SIG-M5 treated with dmso at 0.1 percent for 504 hours (cell line): ENCODE data around the gene PLPP7.
"Not testable (repeated sequence)": the region's sequence is repeated elsewhere in the genome, so short reads cannot be mapped to it uniquely, and the experiment has no call there.

Experiments used
- DNase-seq: peaks from one replicate; lab custom pipeline; 2025; ENCODE audit not compliant: unreplicated experiment; lab: John Stamatoyannopoulos, UW

PLPP7 gene

GRCh38 chr9:131289301-131290035, at the start of gene PLPP7:
Gene PLPP7 (plus strand): TSS chr9:131289723. CDS start chr9:131289998, 275 bp downstream.
- DNase-seq = no peak

- DNase-seq = no peak
Observed at GRCh38 chr9:131240047-131240921, 49.2 kb upstream of the PLPP7 start.

GRCh38 chr9:131244331-131244730, 45.2 kb upstream of the PLPP7 start:
- DNase-seq = not testable (repeated sequence)

GRCh38 chr9:131246618-131247017, 42.9 kb upstream of the PLPP7 start:
- no peak for DNase-seq

- DNase-seq = no peak
Observed at GRCh38 chr9:131252120-131252519, 37.4 kb upstream of the PLPP7 start.

DNA sequence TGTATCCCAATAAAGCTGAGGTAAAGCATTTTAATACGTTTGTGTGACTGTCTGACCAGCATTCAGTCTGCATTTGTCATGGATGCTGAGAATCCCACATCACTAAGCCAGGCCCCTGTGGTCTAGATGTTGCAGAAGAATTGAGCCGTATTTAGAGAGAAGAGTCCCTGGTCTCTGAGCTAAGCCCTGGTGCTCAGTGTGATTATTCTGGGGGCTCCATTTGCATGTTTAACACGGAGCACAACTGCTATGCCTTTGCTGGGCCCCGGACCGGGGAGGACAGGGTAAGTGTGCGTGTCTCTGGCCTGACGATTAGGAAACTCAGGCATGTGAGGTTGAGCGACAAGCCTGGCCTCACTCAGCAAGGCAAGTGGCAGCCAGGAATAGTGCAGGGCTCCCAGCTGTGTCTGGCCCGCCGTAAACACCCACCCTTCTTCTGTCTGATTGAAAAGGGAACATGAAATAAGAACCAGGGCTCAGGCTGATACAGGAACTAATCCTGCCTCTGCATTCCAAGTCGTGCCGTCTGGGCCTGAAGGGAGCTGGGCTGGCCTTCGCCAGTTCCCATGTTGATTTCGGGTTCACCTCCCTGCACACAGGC, 35.5 kb upstream of the PLPP7 start:
- peak; percentile 93 for DNase-seq

DNA sequence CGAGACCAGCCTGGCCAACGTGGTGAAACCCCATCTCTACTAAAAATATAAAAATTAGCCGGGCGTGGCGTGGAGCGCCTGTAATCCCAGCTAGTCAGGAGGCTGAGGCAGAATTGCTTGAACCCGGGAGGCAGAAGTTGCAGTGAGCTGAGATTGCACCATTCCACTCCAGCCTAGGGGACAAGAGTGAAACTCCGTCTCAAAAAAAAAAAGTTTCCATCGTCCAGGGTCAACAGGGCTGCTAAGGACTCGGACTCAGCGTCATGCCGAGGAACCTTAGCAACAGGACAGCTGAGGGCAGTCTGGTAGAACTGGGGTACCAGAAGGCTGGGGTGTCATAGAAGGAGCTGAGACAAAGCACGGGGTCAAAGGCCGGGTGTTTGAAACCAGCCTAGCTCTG, 34.9 kb upstream of the PLPP7 start:
- DNase-seq = no peak

DNA sequence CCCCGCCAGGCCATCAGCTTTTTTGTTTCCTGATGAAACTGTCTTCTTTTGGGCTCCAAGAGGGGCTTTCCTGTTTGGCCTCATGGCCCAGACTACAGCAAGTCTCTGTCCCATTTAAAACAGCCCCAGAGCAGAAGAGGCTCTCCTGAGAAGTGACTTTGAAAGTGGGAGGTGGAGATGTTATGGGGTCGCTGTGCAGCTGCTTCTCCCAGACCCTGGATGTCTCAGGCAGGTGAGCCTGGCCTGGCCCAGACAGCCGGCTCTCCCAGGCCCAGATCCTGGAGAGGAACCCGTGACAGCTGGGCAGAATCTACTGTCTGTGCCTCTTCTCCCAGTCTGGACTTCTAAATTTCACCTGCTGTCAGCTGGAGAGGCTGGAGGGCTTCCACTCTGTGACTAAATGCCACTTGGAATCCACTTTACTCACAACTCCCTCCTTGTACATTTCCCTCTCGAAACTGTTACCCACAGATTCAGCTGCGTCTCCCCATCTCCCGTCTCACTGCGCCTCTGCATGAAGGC, 33.8 kb upstream of the PLPP7 start:
- no peak for DNase-seq

DNA sequence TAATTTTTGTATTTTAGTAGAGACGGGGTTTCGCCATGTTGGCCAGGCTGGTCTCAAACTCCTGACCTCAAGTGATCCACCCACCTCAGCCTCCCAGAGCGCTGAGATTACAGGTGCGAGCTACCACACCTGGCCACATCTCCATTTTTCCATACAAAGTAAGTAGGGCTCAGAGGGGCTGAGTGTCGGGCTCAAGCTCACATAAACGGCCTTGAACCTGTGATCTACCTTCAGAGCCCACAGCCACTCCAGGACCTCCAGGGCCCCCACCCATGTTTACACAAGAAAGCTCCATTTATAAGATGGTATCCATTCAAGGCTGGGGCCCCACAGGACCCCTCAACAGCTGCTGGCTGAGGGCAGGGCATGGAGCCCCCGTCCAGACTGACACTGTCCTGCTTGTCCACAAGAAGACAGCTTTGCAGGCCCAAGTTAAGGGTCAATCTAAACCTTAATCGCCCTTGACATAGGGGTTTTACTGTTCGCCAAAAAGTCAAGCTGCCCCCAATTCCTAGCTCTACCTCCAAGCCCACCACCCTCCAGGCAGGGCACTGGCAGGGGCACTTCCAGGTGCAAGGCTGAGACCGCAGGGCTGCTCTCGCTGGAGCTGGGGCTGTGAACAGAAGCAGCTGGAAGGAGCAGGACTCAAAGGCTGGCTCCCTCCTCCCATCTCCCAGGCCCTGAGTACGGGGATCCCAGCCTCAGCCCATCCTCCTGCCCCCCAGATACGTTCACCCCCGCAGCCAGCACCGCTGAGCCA, 32.1 kb upstream of the PLPP7 start:
- DNase-seq = no peak

DNA sequence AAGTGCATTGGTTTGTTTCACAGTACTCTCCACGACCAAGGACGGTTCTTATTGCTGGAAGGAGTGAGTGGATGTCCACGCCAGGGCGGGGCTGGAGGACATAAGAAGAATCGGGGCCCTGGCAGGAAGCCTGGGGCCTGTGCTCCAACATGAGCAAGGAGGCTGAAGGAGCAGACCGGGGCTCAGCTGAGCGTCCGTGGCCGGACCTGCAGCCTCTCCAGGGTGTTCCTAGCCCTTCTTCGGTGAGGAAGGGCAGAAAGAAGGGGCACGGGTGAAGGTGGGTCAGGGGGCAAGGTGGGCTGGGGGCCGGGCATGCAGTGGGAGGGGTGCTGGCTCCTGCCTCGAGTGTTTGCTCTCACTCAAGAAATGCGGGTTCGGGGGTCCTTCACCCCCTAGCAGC, 31.3 kb upstream of the PLPP7 start:
- no peak for DNase-seq

GRCh38 chr9:131258698-131259431, 30.7 kb upstream of the PLPP7 start:
- no peak for DNase-seq

GRCh38 chr9:131259432-131259898, 30.1 kb upstream of the PLPP7 start:
- DNase-seq = no peak

DNA sequence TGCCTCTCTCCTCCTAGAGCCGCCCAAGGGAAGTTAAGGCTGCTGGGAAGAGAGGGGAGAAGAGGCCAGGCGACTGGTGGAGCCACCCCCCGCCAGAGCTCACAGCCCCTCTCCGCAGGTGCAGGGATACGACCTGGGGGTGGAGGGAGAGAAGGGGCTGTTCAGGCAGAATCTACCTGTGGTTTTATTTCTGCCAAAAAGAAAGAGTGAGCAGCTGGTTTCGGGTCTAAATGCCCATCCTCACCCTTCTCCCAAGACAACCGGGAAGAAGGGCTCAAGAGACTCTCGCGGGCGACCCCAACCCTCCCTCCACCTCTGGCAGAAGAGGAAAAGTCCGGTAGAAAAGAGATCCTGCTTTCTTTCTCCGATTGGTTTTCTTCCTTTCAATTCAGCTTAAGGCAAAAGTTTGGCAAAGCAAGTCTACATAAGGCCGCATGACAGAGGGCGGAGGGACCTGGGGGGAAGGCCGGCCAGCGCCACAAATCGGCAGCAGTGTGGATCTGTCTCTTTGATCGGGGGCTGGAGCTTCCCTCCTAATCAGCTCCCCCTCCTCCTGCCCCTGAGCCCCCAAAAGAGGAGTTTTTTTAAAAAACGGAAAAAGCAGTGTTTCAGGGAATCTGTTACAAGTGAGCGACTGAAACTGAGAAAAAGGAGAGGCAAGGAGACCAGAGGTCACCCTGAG, 29.5 kb upstream of the PLPP7 start:
- DNase-seq = no peak

DNA sequence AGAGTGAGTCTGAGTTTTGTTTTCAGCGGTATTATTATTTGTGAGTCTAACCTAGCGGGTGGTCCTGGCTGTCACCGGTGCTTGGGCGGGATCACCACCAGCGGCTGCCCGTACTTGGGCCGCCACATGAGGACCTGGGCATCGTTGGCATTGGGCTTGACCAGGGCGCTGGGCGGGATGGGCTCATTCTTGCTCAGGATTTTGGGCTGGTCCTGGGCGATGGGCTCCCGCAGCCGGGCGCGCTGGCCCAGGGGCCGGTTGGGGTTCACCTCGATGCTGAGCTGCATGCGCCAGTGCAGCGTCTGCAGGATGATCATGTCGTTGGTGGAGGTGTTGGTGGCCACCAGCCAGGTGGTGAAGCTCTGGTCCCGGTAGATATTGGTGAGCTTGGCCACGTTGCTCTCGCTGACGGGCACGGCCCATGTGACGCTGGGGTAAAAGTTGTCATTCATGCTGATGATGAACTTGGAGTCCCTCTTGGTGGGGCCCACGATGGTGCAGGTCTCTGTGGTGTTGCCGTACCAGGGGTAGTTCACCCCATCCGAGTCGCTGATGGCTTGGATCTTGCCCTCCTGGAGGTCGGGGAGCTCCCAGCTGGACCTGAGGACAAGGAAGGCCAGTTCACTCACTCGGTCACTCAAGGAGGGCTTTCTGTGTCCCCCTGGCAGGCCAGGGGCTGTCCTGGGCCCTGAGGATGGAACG, 28.6 kb upstream of the PLPP7 start:
- DNase-seq = no peak

- peak; percentile 32 for DNase-seq
Observed at GRCh38 chr9:131262327-131263032, 27.0 kb upstream of the PLPP7 start.

GRCh38 chr9:131263033-131263343, 26.5 kb upstream of the PLPP7 start:
- DNase-seq = not testable (repeated sequence)

DNA sequence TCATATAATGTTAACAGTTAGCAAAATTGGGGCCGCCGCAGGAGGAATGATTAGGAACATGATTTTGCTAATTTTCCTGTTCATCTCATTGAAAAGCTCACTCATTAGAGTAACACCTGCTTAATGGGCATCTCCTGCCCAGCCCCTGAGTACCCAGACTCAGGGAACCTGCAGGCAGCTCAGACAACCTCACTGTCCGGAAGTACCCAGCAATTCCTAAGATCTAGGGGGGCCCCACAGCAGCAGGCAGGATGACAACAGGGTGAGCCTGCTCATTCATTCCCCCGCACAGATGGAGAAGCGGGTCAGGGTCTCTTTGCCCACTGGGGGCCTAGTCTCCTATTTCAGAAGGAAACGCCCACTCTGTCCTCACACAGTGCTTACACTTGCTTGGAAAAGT, 25.8 kb upstream of the PLPP7 start:
- DNase-seq = no peak

DNA sequence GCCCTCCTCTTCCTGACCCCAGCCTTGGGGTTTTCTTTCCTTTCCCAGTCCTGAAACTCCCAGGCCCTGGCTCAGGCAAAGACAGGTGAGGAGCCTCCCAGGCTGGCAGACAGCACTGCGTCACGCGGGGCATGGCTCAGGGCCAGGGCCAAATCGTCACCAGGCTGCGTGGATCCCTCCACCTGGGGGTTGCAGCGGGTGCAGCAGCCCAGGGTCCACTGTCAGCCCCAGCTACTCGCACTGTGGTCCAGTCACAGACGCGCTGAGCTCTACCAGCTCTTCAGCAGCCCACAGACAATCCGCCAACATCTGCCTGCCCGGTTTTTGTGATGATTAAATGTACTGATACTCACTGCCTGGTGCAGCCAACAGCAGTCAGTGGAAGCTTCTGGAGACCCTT, 25.3 kb upstream of the PLPP7 start:
- DNase-seq = no peak
